Stimulated activated CD8-positive, alpha-beta memory T cell treated with anti-CD3 and anti-CD28 coated beads, Interleukin-15, amount 100 ng/mL, for 1 hour (primary cell): Measurements from ENCODE around the gene COG4.
"Not testable (repeated sequence)": the region's sequence is repeated elsewhere in the genome, so short reads cannot be mapped to it uniquely, and the experiment has no call there.

Source experiments
- DNase-seq: peaks from one replicate; pipeline ENCODE4 v3.0.0-alpha.2; 2020; ENCODE audit warnings: low read depth

Gene COG4

GRCh38 chr16:70526403-70526802 is 3.0 kb upstream of the COG4 start:
- no peak for DNase-seq

- DNase-seq = not testable (repeated sequence)
Observed at GRCh38 chr16:70524399-70524825, 1.1 kb upstream of the COG4 start.

GRCh38 chr16:70523743-70524398 is 517 bp upstream of the COG4 start, which contains the start of gene SF3B3:
Gene SF3B3 (plus strand): TSS chr16:70523816. CDS start chr16:70526657, 2,841 bp downstream.
- peak; percentile 44 for DNase-seq

GRCh38 chr16:70522216-70523075 is 908 bp downstream of the COG4 start:
- no peak for DNase-seq

GRCh38 chr16:70520612-70521297 is 2.6 kb downstream of the COG4 start:
- no peak for DNase-seq

- DNase-seq = no peak
Observed at GRCh38 chr16:70512456-70512855, 10.9 kb downstream of the COG4 start.

- DNase-seq = no peak
Observed at GRCh38 chr16:70511833-70512232, 11.5 kb downstream of the COG4 start.

- no peak for DNase-seq
Observed at GRCh38 chr16:70510216-70510615, 13.1 kb downstream of the COG4 start.

GRCh38 chr16:70508752-70509151 is 14.6 kb downstream of the COG4 start:
- no peak for DNase-seq

GRCh38 chr16:70496513-70496912 is 26.8 kb downstream of the COG4 start:
- no peak for DNase-seq

- DNase-seq = no peak
Observed at GRCh38 chr16:70495425-70496182, 27.8 kb downstream of the COG4 start.

GRCh38 chr16:70494777-70495176 is 28.6 kb downstream of the COG4 start:
- no peak for DNase-seq

GRCh38 chr16:70494202-70494770 is 29.1 kb downstream of the COG4 start:
- no peak for DNase-seq

- no peak for DNase-seq
Observed at GRCh38 chr16:70493802-70494201, 29.6 kb downstream of the COG4 start.

GRCh38 chr16:70490261-70490660 is 33.1 kb downstream of the COG4 start:
- no peak for DNase-seq

GRCh38 chr16:70484867-70485266 is 38.5 kb downstream of the COG4 start:
- DNase-seq = no peak

- no peak for DNase-seq
Observed at GRCh38 chr16:70483426-70483825, 39.9 kb downstream of the COG4 start.

GRCh38 chr16:70482624-70483023 is 40.7 kb downstream of the COG4 start:
- no peak for DNase-seq

GRCh38 chr16:70481929-70482536 is 41.3 kb downstream of the COG4 start:
- no peak for DNase-seq

GRCh38 chr16:70480127-70481105 is 42.9 kb downstream of the COG4 start:
- no peak for DNase-seq
